GM23248 (cell line): ENCODE data around the gene ADCY1. TPM values are rescaled to one million over a fixed set of nuclear protein-coding genes. Genes with fewer than 3 reads are reported as not detected.

ENCODE experiments used
- DNase-seq: peaks from one replicate; pipeline ENCODE4 v3.0.0-alpha.2; 2015
- H2AFZ ChIP-seq: fragments of 200-600 bp; sonication (generic); 2 replicates; pipeline ENCODE4 v1.6.1; 2016; ENCODE audit warnings: antibody characterized with exemption
- H3F3A ChIP-seq: fragments of 200-600 bp; sonication (generic); 2 replicates; pipeline ENCODE4 v1.6.1; 2016; ENCODE audit warnings: mild to moderate bottlenecking, antibody characterized with exemption, mixed run types; ENCODE audit not compliant: insufficient read depth
- H3K27ac ChIP-seq: fragments of 200-600 bp; sonication (generic); 2 replicates; pipeline ENCODE4 v1.5.1; 2016; ENCODE audit warnings: mild to moderate bottlenecking
- H3K27me3 ChIP-seq: fragments of 200-600 bp; sonication (generic); replicated peaks from 2 replicates; pipeline ENCODE4 v1.6.1; 2016; ENCODE audit warnings: mild to moderate bottlenecking; ENCODE audit not compliant: insufficient read depth
- H3K36me3 ChIP-seq: fragments of 200-600 bp; sonication (generic); 2 replicates; pipeline ENCODE4 v1.6.1; 2016; ENCODE audit warnings: low read depth, mild to moderate bottlenecking
- H3K4me1 ChIP-seq: fragments of 200-600 bp; sonication (generic); 2 replicates; pipeline ENCODE4 v1.6.1; 2016; ENCODE audit warnings: mild to moderate bottlenecking; ENCODE audit not compliant: insufficient read depth
- H3K4me2 ChIP-seq: fragments of 200-600 bp; sonication (generic); one replicate; pipeline ENCODE4 v1.6.1; 2016; ENCODE audit warnings: mild to moderate bottlenecking; ENCODE audit not compliant: unreplicated experiment
- H3K4me3 ChIP-seq: fragments of 200-600 bp; sonication (generic); 2 replicates; pipeline ENCODE4 v1.5.1; 2016; ENCODE audit warnings: mild to moderate bottlenecking
- H3K79me2 ChIP-seq: fragments of 200-600 bp; sonication (generic); 2 replicates; pipeline ENCODE4 v1.6.1; 2016; ENCODE audit warnings: mild to moderate bottlenecking; ENCODE audit not compliant: insufficient read depth
- H3K9ac ChIP-seq: fragments of 200-600 bp; sonication (generic); 2 replicates; pipeline ENCODE4 v1.6.1; 2016; ENCODE audit warnings: mild to moderate bottlenecking
- H3K9me2 ChIP-seq: fragments of 200-600 bp; sonication (generic); 2 replicates; pipeline ENCODE4 v1.6.1; 2016; ENCODE audit warnings: mixed run types, mild to moderate bottlenecking, moderate library complexity; ENCODE audit not compliant: insufficient read depth
- H3K9me3 ChIP-seq: fragments of 200-600 bp; sonication (generic); one replicate; pipeline ENCODE4 v1.6.1; 2017; ENCODE audit warnings: low read depth
- H4K20me1 ChIP-seq: fragments of 200-600 bp; sonication (generic); 2 replicates; pipeline ENCODE4 v1.6.0; 2016; ENCODE audit not compliant: insufficient read depth
- EZH2 ChIP-seq: fragments of 200-600 bp; sonication (generic); IDR thresholded peaks from 2 replicates; pipeline ENCODE4 v1.6.1; 2018; ENCODE audit warnings: antibody characterized with exemption, mild to moderate bottlenecking; ENCODE audit not compliant: insufficient read depth, poor library complexity, severe bottlenecking
- EZH2phosphoT487 ChIP-seq: fragments of 200-600 bp; sonication (generic); IDR thresholded peaks from 2 replicates; pipeline ENCODE4 v1.6.1; 2018; ENCODE audit warnings: antibody characterized with exemption, moderate library complexity, mild to moderate bottlenecking, low read depth; ENCODE audit not compliant: insufficient read depth
- WGBS, 2 experiments: methylation state at CpG; one replicate each; pipeline ENCODE4 v1.1.6; 2015 to 2017; ENCODE audit warnings: low lambda C conversion rate in 2 of 2, low coverage in 1 of 2; ENCODE audit errors: missing lambda C conversion rate in 2 of 2; 5-methylcytosine and 5-hydroxymethylcytosine counted together
- in situ Hi-C: fragments of 300-500 bp; cut with MboI; formaldehyde crosslinking; loops from 2 replicates; pipeline ENCODE4 v1.15.0; 2020
- polyA plus RNA-seq: library from polyadenylated mRNA; unstranded; fragments of >200 nt; fragmentation: Nextera tagmentation; extraction: Ambion mirVana; gene quantifications from 2 replicates; pipeline ENCODE4 v1.2.1, GENCODE V29; 2016
- total RNA-seq: library from RNA; depleted of rRNA; stranded (reverse); fragments of >200 nt; shearing (Covaris generic); gene quantifications from 2 replicates; pipeline ENCODE4 v1.2.3, GENCODE V29; 2014

Gene ADCY1
- total and polyA plus RNA-seq, 2 experiments from 2014 or later: 0.11 TPM; not detected in 1

GRCh38 chr7:45692031-45692430 lies 117.9 kb downstream of the ADCY1 start:
- H3K9me2 ChIP-seq: no peaks in the 10 kb centered on the region
- no peaks in the 10 kb centered on the region for H3F3A ChIP-seq
- H3K27ac ChIP-seq: no peak overlapping the region
- no peak for DNase-seq
- no peak overlapping the region for H3K4me3 ChIP-seq
- no peaks in the 10 kb centered on the region for H4K20me1 ChIP-seq
- no peaks in the 10 kb centered on the region for H3K36me3 ChIP-seq
- H2AFZ ChIP-seq: no peak overlapping the region
- no peak overlapping the region for H3K9ac ChIP-seq
- in situ Hi-C loops: no loop called here
- H3K9me3 ChIP-seq: no peaks in the 10 kb centered on the region
- H3K4me2 ChIP-seq: no peak overlapping the region
- H3K27me3 ChIP-seq: no peaks in the 10 kb centered on the region
- TF ChIP-seq EZH2phosphoT487: no peak
- TF ChIP-seq EZH2: no peak
- H3K4me1 ChIP-seq: peaks cover 10% of the 10 kb centered on the region
- WGBS, 2 experiments: 60 to 73% methylated on average over 3 of the region's 3 CpGs
- H3K79me2 ChIP-seq: no peaks in the 10 kb centered on the region

GRCh38 chr7:45695249-45695995 lies 121.3 kb downstream of the ADCY1 start:
- no peaks in the 10 kb centered on the region for H3K4me1 ChIP-seq
- peaks cover under 1% of the 10 kb centered on the region; the same call in 1 of the 2 replicates for H3K27me3 ChIP-seq
- H4K20me1 ChIP-seq: no peaks in the 10 kb centered on the region
- no peak overlapping the region for H3K4me2 ChIP-seq
- 59 to 77% methylated on average over 5 of the region's 5 CpGs for WGBS, 2 experiments
- H3K9me3 ChIP-seq: no peaks in the 10 kb centered on the region
- no peaks in the 10 kb centered on the region for H3F3A ChIP-seq
- no peaks in the 10 kb centered on the region for H3K79me2 ChIP-seq
- no peaks in the 10 kb centered on the region for H3K9me2 ChIP-seq
- H3K4me3 ChIP-seq: no peak overlapping the region
- DNase-seq: no peak
- TF ChIP-seq EZH2 (no peak), EZH2phosphoT487 (no peak)
- no peaks in the 10 kb centered on the region for H3K36me3 ChIP-seq
- H2AFZ ChIP-seq: no peak overlapping the region
- H3K9ac ChIP-seq: no peak overlapping the region
- H3K27ac ChIP-seq: no peak overlapping the region
- in situ Hi-C loops: no loop called here

DNA sequence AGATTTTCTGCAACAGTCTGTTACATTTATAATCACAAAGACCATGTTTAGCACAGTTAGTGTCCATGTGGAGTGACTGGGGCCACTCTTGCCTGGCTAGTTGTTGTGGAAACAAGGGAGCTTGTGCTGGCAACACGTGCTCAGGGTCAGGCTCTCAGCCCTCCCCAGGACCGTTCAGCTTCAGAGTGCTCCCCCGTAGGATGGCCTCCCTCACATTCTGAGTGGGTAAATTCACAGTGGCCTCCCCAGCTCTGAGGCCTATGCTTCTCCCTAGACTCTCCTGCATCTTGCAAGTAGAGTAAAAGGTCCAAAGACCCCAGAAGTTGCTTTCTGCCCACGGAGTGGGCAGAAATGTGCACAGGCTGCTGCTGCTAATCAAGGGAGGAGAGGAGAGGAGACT lies 122.3 kb downstream of the ADCY1 start:
- Histone ChIP-seq H3K36me3 (no peaks in the 10 kb centered on the region), H3K9me2 (no peaks in the 10 kb centered on the region), H3K27me3 (peaks cover 9% of the 10 kb centered on the region), H3K4me2 (no peak overlapping the region), H3K27ac (no peak overlapping the region), H3K9me3 (no peaks in the 10 kb centered on the region), H3K4me1 (no peaks in the 10 kb centered on the region), H3F3A (no peaks in the 10 kb centered on the region), H3K4me3 (no peak overlapping the region), H2AFZ (no peak overlapping the region), H3K9ac (no peak overlapping the region), H4K20me1 (no peaks in the 10 kb centered on the region), H3K79me2 (no peaks in the 10 kb centered on the region)
- no peak for TF ChIP-seq EZH2phosphoT487
- no peak for TF ChIP-seq EZH2
- WGBS, 2 experiments: 62 to 67% methylated on average over 4 of the region's 4 CpGs
- no peak for DNase-seq
- in situ Hi-C loops: no loop called here

- Histone ChIP-seq H4K20me1 (no peaks in the 10 kb centered on the region), H3K4me2 (no peak overlapping the region), H3K9ac (no peak overlapping the region), H3K79me2 (no peaks in the 10 kb centered on the region), H3K36me3 (no peaks in the 10 kb centered on the region), H2AFZ (no peak overlapping the region), H3K9me2 (no peaks in the 10 kb centered on the region), H3K4me1 (no peaks in the 10 kb centered on the region), H3K27ac (no peak overlapping the region), H3K27me3 (peaks cover 12% of the 10 kb centered on the region), H3K4me3 (no peak overlapping the region), H3K9me3 (no peaks in the 10 kb centered on the region), H3F3A (no peaks in the 10 kb centered on the region)
- TF ChIP-seq EZH2phosphoT487 (no peak), EZH2 (no peak)
- peak; percentile 47 for DNase-seq
- in situ Hi-C loops: no loop called here
- WGBS, 2 experiments: 94% methylated on average over 5 of the region's 5 CpGs
These were observed 123.5 kb downstream of the ADCY1 start for GRCh38 chr7:45697576-45698136.
